Stimulated activated CD8-positive, alpha-beta memory T cell treated with anti-CD3 and anti-CD28 coated beads, Interleukin-12 subunit alpha, Interleukin-12 subunit beta, amount 100 ng/mL, for 1 hour (primary cell): Measurements from ENCODE around the gene GALNT11.

Source experiments
- DNase-seq: peaks from one replicate; pipeline ENCODE4 v3.0.0-alpha.2; 2020; ENCODE audit warnings: low read depth

Gene GALNT11

GRCh38 chr7:152117356-152117755, 91.9 kb downstream of the GALNT11 start:
- no peak for DNase-seq

GRCh38 chr7:152120210-152120609, 94.7 kb downstream of the GALNT11 start:
- DNase-seq: no peak

- DNase-seq: no peak
These were observed 95.3 kb downstream of the GALNT11 start for GRCh38 chr7:152120776-152121175.

- DNase-seq: no peak
These were observed 96.0 kb downstream of the GALNT11 start for GRCh38 chr7:152121432-152121831.

- no peak for DNase-seq
These were observed 97.1 kb downstream of the GALNT11 start for GRCh38 chr7:152122540-152122939.

GRCh38 chr7:152126741-152127140, 101.3 kb downstream of the GALNT11 start:
- no peak for DNase-seq

GRCh38 chr7:152127229-152127628, 101.8 kb downstream of the GALNT11 start:
- no peak for DNase-seq

GRCh38 chr7:152128252-152128651, 102.8 kb downstream of the GALNT11 start:
- DNase-seq: no peak

GRCh38 chr7:152128741-152129461, 103.4 kb downstream of the GALNT11 start:
- DNase-seq: no peak

GRCh38 chr7:152129682-152130081, 104.2 kb downstream of the GALNT11 start:
- DNase-seq: no peak

GRCh38 chr7:152130658-152131590, 105.5 kb downstream of the GALNT11 start:
- DNase-seq: no peak

GRCh38 chr7:152131981-152132494, 106.6 kb downstream of the GALNT11 start:
- no peak for DNase-seq

GRCh38 chr7:152132812-152133211, 107.3 kb downstream of the GALNT11 start:
- DNase-seq: no peak

- no peak for DNase-seq
These were observed 108.3 kb downstream of the GALNT11 start for GRCh38 chr7:152133804-152134203.

- DNase-seq: no peak
These were observed 111.2 kb downstream of the GALNT11 start for GRCh38 chr7:152136686-152137085.

GRCh38 chr7:152137476-152138025, 112.1 kb downstream of the GALNT11 start:
- DNase-seq: no peak

- DNase-seq: no peak
These were observed 114.6 kb downstream of the GALNT11 start for GRCh38 chr7:152140067-152140466.

GRCh38 chr7:152140560-152140959, 115.1 kb downstream of the GALNT11 start:
- no peak for DNase-seq

- no peak for DNase-seq
These were observed 117.6 kb downstream of the GALNT11 start for GRCh38 chr7:152142976-152143595.

- DNase-seq: no peak
These were observed 119.2 kb downstream of the GALNT11 start for GRCh38 chr7:152144557-152145245.

- DNase-seq: no peak
These were observed 120.5 kb downstream of the GALNT11 start for GRCh38 chr7:152145853-152146466.
